Spleen (tissue), 13 donors: Measurements from ENCODE around the gene OBSCN. TPM values are rescaled to one million over a fixed set of nuclear protein-coding genes. Genes with fewer than 3 reads are reported as not detected.

Experiments
- DNase-seq: peaks from one replicate; pipeline ENCODE4 v3.0.0-alpha.2; 2020
- H3K27ac ChIP-seq, 8 donors: fragments of 200-600 bp; sonication (generic) in 7 of 8; 1 replicate in 4 of 8; 2 replicates in 4 of 8; pipeline versions ENCODE4 v1.5.0 to v1.8.0; 2016 to 2021; ENCODE audit warnings: inconsistent platforms in 4 of 8, mild to moderate bottlenecking in 4 of 8, moderate library complexity in 1 of 8
- H3K27me3 ChIP-seq, 7 donors: fragments of 200-600 bp; sonication (generic) in 6 of 7; replicated peaks in 1 of 7; 1 replicate in 4 of 7; 2 replicates in 3 of 7; pipeline versions ENCODE4 v1.5.0 to v1.8.0; 2016 to 2021; ENCODE audit warnings: inconsistent platforms in 3 of 7, mild to moderate bottlenecking in 1 of 7
- H3K36me3 ChIP-seq, 6 donors: fragments of 200-600 bp; sonication (generic) in 5 of 6; 1 replicate in 4 of 6; 2 replicates in 2 of 6; pipeline versions ENCODE4 v1.5.0 to v1.8.0; 2016 to 2021; ENCODE audit warnings: inconsistent platforms in 2 of 6
- H3K4me1 ChIP-seq, 6 donors: fragments of 200-600 bp; sonication (generic) in 5 of 6; 1 replicate in 3 of 6; 2 replicates in 3 of 6; pipeline versions ENCODE4 v1.5.0 to v1.8.0; 2016 to 2021; ENCODE audit warnings: inconsistent platforms in 3 of 6
- H3K4me3 ChIP-seq, 8 donors: fragments of 200-600 bp; sonication (generic) in 7 of 8; 1 replicate in 4 of 8; 2 replicates in 4 of 8; pipeline versions ENCODE4 v1.5.0 to v1.8.0; 2016 to 2021; ENCODE audit warnings: inconsistent platforms in 4 of 8, mild to moderate bottlenecking in 4 of 8, moderate library complexity in 2 of 8
- H3K9me3 ChIP-seq, 8 donors: fragments of 200-600 bp; sonication (generic) in 7 of 8; 1 replicate in 4 of 8; 2 replicates in 4 of 8; pipeline versions ENCODE4 v1.5.0 to v1.8.0; 2016 to 2021; ENCODE audit warnings: inconsistent platforms in 4 of 8
- CTCF ChIP-seq, 11 experiments: fragments of 200-600 bp in 7 of 11; fragments of 450-650 bp in 4 of 11; sonication (generic) in 4 of 11; IDR thresholded peaks in 8 of 11; conservative IDR thresholded peaks in 3 of 11; 1 replicate in 7 of 11; 2 replicates in 4 of 11; pipeline versions ENCODE4 v1.4.0 to v1.8.0; 2016 to 2021; ENCODE audit warnings: antibody characterized with exemption in 11 of 11, inconsistent platforms in 4 of 11, mild to moderate bottlenecking in 1 of 11
- POLR2A ChIP-seq, 3 donors: fragments of 450-650 bp; IDR thresholded peaks; one replicate each; pipeline ENCODE4 v1.5.1; 2017; ENCODE audit warnings: antibody characterized with exemption in 3 of 3, mild to moderate bottlenecking in 1 of 3
- POLR2AphosphoS5 ChIP-seq, 3 donors: sonication (generic); formaldehyde crosslinking; IDR thresholded peaks; one replicate each; pipeline ENCODE4 v1.5.1; 2017; ENCODE audit warnings: antibody characterized with exemption in 3 of 3
- WGBS, 5 donors: extraction: QIAGEN DNeasy Blood & Tissue Kit in 3 of 5; methylation state at CpG; one replicate each; pipeline versions ENCODE4 v1.1.5 to v1.1.7; 2013 to 2018; 5-methylcytosine and 5-hydroxymethylcytosine counted together
- intact Hi-C: fragments of 100-400 bp; cut with DNase I; formaldehyde crosslinking; loops from one replicate; pipeline ENCODE4 v1.15.0; 2023; ENCODE audit warnings: low total_unique reads
- long read RNA-seq, 2 donors: transcript quantifications; one replicate each; lab custom pipeline, GENCODE V29; 2026
- polyA plus RNA-seq, 3 donors: library from polyadenylated mRNA; stranded (reverse); fragments of 200-250 nt; gene quantifications; one replicate each; pipeline ENCODE4 v1.2.1, GENCODE V29; 2013
- total RNA-seq, 7 donors: library from RNA; depleted of rRNA in 3 of 7; stranded (reverse); fragments of >200 nt in 3 of 7; fragmentation: NEBNext Ultra II Directional in 4 of 7; extraction: Animal tissue kit (Norgen Biotek cat#: 25700) in 4 of 7; gene quantifications; one replicate each; pipeline versions ENCODE4 v1.1.0 to v1.2.1, GENCODE V29; 2016 to 2021
- donor health status: healthy with polysubstance abuse.
- donor health status: DM: no; HTN: no; CAD: no; lungs with moderate emphysema.
- donor health status: DM: no; HTN: no; CAD: no.
- donor health status: Bipolar disorder and iron deficiency.
- donor health status: healthy.
- donor health status: DM: no; HTN: no; CAD: no.
- donor health status: DM: yes; HTN: yes; CAD: no.

OBSCN gene
- total RNA-seq (10 to 100 TPM; 35.3 to 71.7 (median 46.0) TPM), polyA plus RNA-seq (10 to 100 TPM; 12.6 to 31.6 (median 23.3) TPM)
- long read RNA-seq, donor 1, partial matches to known transcripts, result 0 of 4 reads
- long read RNA-seq, donor 1, other reads (novel, unspliced or antisense), result 0 of 4 reads
- long read RNA-seq, donor 2, partial matches to known transcripts, result 0 of 1 reads
- long read RNA-seq, donor 2, other reads (novel, unspliced or antisense), result 0 of 1 reads

DNA sequence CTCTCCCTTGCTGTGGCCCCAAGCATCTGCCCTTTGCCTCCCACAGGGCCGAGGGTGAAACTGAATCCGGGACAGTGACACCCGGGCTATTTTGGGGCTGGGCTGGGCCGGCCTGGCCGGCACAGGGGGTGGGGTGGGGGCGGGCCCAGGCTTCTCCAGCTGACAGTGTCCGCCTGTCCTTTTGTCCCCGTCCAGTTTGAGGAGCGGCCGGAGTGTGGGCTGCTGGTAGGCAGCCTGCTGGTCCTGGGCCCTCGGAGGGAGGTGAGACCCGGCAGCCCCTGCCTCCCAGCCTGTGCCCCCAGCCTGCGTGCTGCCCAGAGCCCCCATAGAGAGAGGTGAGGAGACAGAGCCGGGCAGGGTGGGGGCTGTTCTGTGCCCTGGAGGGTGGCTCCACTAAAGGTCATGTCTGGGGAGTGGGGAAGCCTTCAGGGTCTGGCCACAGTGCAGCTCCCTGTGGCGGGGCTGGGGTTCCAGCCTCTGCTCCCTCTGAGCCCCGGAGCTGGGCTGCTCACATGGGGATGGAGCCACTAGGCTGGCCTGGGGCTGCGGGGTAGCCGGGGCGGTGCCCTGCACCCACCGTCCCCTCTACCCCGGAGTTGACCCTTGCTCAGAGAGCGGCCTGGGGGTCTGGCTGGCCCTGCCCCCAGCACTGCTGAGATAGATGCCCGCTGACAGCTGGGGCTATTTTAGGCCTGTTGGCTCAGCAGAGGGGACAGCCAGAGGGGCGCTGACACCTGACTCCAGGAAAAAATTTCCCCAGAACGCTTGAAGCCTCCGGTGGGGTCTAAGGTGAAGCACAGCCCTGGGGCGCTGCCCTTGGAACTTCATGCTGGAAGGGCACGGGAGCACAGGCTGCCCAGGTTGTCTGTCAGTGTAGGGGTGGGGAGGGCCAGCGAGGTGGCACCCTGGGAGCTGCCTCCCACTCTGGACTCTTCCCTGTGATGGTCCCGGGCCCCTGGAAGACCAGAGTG, at the start of gene OBSCN:
Gene OBSCN, plus strand, starts transcription at position 194 of the 971 bp plus-strand sequence. CDS start 3,740 bp downstream, outside the sequence.
- Histone ChIP-seq H3K4me3 (no peak within 1 kb of the TSS), H3K27me3 (peaks cover 0 to 31% (median 0%) of the 10 kb centered on the region in 7 donors), H3K4me1 (peaks cover 7 to 46% (median 19%) of the 10 kb centered on the region in 6 donors), H3K27ac (peak within 1 kb of the TSS in 3 of 8 donors; percentile 37 to 65 (median 53)), H3K36me3 (no peaks in the 10 kb centered on the region), H3K9me3 (no peaks in the 10 kb centered on the region)
- intact Hi-C loops, result no loop called here
- WGBS, 5 donors, result 57 to 71% (median 66%) methylated on average over 12 to 30 of the region's 30 CpGs
- no peak for TF ChIP-seq CTCF (IDR thresholded peaks at IDR 0.05 in 8 of 11, conservative IDR thresholded peaks at IDR 0.05 in 3 of 11)
- no peak for TF ChIP-seq POLR2A (IDR thresholded peaks at IDR 0.05)
- TF ChIP-seq POLR2AphosphoS5 (IDR thresholded peaks at IDR 0.05), result no peak
- DNase-seq, result no peak

GRCh38 chr1:228158151-228159007, 49.5 kb upstream of the OBSCN start:
- intact Hi-C loops, result no loop called here
- Histone ChIP-seq H3K27me3 (peaks cover 0 to 36% (median 0%) of the 10 kb centered on the region in 7 donors), H3K9me3 (no peaks in the 10 kb centered on the region), H3K36me3 (no peaks in the 10 kb centered on the region), H3K4me1 (peaks cover 11 to 47% (median 32%) of the 10 kb centered on the region in 6 donors), H3K27ac (no peak overlapping the region), H3K4me3 (no peak overlapping the region)
- DNase-seq, result peak; percentile 75
- TF ChIP-seq POLR2A (IDR thresholded peaks at IDR 0.05) (no peak), CTCF (IDR thresholded peaks at IDR 0.05 in 8 of 11, conservative IDR thresholded peaks at IDR 0.05 in 3 of 11) (no peak), POLR2AphosphoS5 (IDR thresholded peaks at IDR 0.05) (peak in 1 of 3 donors; percentile 37)
- WGBS, 5 donors, result 63 to 84% (median 80%) methylated on average over 67 to 98 of the region's 98 CpGs

DNA sequence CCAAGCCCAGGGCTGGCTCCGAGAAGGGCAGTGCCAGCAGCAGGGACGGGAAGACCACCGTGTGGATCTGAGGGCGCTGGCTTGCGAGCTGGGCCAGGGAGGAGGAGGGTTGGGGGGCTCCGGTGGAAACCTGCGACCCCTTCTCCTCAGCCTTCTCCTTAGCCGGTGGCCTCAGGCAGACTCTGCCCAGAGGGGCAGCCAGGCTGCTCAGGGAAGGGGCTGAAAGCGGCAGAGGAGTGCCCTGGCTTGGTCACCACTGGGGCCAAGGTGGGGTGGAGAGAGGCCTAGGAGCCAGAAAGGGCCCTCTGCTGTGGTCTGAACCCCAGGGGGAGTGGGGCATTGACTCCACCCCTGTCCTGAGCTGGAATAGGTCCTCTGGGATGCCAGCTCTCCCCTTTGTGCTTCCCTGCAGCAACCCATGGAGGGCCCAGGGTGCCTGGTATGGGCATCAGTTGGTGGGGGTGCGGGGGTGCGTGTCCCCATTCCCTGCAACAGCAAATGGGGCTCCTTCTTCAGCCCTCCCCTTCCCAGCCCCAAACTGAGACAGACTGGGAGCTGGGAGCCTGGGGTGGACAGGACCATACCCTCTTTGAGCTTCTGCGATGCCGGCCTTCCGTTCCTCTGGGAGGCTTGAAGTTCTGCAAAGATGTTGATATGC, 48.7 kb upstream of the OBSCN start:
- WGBS, 5 donors, result 93 to 98% (median 96%) methylated on average over 10 to 14 of the region's 14 CpGs
- Histone ChIP-seq H3K4me1 (peaks cover 11 to 54% (median 36%) of the 10 kb centered on the region in 6 donors), H3K27me3 (peaks cover 0 to 36% (median 0%) of the 10 kb centered on the region in 7 donors), H3K27ac (no peak overlapping the region), H3K36me3 (no peaks in the 10 kb centered on the region), H3K9me3 (no peaks in the 10 kb centered on the region), H3K4me3 (no peak overlapping the region)
- intact Hi-C loops, result no loop called here
- TF ChIP-seq POLR2A (IDR thresholded peaks at IDR 0.05) (no peak), CTCF (IDR thresholded peaks at IDR 0.05 in 8 of 11, conservative IDR thresholded peaks at IDR 0.05 in 3 of 11) (no peak), POLR2AphosphoS5 (IDR thresholded peaks at IDR 0.05) (no peak)
- DNase-seq, result peak; percentile 65
